GM18951 (cell line): Measurements from ENCODE around the gene KIF1A.

Experiments used
- POLR2A ChIP-seq: IDR thresholded peaks from 4 replicates; pipeline ENCODE4 v1.6.1; 2011; ENCODE audit warnings: mild to moderate bottlenecking; ENCODE audit not compliant: insufficient read length, insufficient read depth; ENCODE audit errors: extremely low read depth
- in situ Hi-C: fragments of 300-500 bp; cut with MboI; formaldehyde crosslinking; loops from one replicate; pipeline ENCODE4 v1.12.0; 2022; ENCODE audit warnings: low sequenced_read_pairs, mixed read lengths, inconsistent platforms; ENCODE audit not compliant: unreplicated experiment

Gene KIF1A

DNA sequence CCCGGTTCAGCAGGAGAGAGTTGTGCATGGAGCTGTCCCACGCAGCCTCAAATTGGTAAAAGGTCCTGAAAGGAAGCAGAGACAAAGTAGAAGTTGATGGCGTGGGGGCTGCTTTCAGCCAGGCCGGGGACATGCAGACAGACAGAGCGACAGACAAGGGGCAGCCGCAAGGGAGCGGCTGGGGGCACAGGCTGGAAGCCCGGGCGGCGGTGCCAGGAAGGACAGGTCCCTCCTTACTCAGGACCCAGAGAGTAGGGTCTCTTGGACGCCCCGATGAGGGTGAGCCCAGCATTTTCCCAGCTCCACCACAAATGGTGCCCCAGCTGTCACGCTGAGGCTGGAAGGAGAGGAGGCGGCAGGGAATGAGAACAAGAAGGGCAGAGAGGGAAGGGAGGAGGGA lies 93.1 kb downstream of the KIF1A start:
- in situ Hi-C loops = no loop called here
- no peak for TF ChIP-seq POLR2A

GRCh38 chr2:240725671-240726070 lies 94.3 kb downstream of the KIF1A start:
- in situ Hi-C loops = no loop called here
- no peak for TF ChIP-seq POLR2A

- in situ Hi-C loops = no loop called here
- TF ChIP-seq POLR2A = no peak
These were observed 94.8 kb downstream of the KIF1A start for GRCh38 chr2:240725266-240725665.

DNA sequence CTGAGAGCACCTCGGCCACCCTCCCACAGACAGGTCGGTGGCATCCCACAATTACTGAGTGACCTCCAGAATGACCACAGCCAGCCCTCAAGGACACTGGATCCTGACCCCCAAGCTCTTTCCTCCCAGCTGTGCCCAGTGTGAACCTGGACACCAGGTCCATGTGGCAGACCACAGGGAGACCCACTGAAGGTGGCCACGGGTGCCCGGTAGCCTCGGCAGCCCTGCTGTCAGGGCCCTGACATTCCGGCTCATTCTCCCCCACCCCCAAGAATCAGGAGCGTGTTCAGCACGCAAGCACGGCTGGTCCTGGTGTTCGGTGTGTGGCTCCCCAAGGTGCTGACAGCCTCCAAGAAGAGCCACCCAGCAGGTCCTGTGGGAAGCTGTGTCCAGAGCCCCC lies 95.6 kb downstream of the KIF1A start:
- no peak for TF ChIP-seq POLR2A
- in situ Hi-C loops = no loop called here

GRCh38 chr2:240723851-240724250 lies 96.2 kb downstream of the KIF1A start:
- in situ Hi-C loops = no loop called here
- TF ChIP-seq POLR2A = no peak

DNA sequence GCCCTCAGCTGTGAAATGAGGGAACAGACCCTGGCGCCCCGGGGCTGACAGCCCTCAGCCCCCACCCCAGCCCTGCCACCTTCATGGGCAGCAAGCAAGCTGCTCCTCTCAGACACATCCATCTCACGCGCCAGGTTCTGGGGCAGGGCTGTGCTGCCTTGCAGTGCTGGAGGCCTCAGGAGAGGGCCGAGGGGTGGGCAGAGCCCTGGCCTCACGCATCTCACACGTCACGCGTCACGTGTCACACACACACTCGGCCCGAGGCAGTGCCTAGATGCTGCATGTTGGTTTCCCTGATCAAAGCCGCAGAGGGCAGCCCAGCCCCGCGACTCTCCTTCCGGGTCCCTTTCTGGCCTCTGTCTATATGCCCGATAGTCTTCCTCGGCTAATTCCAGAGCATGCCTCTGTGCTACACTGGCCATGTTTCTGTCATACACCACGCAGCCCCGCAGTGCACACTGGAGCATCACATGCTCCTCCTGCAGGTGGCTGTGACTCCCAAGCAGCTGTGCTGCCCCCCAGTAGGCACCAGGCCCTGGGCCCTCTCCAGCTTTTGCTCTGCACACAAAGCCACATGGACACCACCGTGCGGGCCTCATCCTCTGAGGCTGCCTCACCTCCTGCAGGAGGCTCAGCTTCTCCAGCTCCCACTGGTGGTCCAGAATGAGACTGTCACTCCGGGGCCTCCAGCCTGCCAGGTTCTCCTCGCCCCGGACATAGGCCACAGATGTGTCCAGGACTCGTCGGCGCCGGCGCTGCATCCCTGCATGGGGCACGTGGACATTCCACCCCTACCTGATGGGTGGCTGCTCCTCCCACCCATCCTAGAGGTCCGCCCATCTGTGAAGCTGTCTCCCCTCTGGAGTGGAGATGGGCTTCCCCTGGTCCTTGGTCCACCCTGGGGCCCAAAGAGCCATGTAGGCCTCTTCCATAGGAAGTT lies 97.0 kb downstream of the KIF1A start:
- in situ Hi-C loops = no loop called here
- TF ChIP-seq POLR2A = no peak

GRCh38 chr2:240722376-240722775 lies 97.6 kb downstream of the KIF1A start:
- no peak for TF ChIP-seq POLR2A
- in situ Hi-C loops = no loop called here

DNA sequence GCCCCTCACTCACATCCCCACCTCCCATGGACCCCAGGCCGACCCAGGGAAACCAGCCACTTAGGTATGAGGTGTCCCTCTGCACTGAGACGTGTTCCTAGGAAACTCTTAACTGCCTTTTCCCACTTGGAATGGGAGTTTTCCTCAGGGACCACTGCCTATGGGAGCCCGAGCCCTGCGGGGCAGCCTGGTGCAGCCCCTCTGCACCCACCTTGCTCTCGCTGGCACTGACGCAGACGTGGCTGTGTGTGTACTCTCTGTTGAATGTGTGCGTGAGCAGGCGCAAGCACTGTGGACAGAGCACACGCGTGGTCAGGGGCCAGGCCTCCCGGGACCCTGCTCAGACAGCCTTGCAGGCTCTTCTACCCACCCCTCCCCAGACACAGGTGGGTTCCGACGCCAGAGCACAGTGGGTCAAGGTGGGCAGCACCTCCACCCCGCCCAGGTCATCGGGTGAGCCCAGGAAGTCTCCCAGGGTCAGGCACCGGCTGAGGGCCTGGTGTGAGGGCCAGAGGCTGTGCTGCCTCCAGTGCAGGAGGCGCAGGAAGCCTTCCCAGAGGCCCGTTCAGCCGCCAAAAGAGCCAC lies 98.3 kb downstream of the KIF1A start:
- TF ChIP-seq POLR2A = no peak
- in situ Hi-C loops = no loop called here

GRCh38 chr2:240720686-240721595 lies 99.1 kb downstream of the KIF1A start:
- in situ Hi-C loops = no loop called here
- no peak for TF ChIP-seq POLR2A

DNA sequence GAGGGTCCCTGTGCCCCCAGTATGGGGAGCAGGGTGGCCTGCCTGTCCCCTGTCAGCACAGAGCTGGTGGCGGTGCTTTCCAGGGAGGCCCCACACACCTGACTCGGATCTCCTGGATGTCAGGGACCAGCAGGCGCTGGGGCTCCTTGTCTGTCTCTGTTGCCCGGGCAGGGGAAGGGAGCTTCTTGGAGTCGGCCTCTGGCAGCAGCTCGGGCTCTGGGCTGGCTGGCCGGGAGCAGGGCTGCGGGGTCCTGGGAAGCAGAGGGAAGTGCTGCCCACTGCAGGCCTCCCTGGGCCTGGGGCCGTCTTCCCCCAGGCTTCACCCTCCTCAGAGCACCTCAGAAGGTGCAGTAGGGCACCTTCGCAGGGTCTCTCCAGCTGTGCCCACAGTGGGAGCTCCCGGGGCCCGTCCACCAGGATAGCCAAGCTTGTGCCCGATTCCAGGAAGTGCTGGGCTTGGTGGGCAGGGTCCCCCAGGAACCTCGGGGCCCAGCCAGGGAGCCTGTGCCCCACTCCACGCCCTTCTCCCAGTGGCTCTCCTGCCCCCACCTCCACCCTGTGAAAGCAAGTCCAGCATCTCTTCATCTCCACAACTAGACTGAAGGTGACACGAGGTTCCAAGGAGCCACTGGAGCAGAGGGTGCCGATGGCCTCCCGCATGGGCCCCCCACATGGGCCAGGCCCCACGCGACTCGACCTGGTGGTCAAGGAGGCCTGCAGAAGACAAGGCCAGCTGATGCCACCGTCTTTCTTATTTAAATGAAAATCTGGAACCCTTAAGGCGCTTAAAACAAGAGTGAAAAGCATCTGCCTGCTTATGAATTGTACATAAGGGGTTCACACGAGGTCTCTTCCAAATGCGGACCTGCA lies 100.1 kb downstream of the KIF1A start:
- in situ Hi-C loops = no loop called here
- no peak for TF ChIP-seq POLR2A

- in situ Hi-C loops = no loop called here
- TF ChIP-seq POLR2A = no peak
These were observed 101.0 kb downstream of the KIF1A start for GRCh38 chr2:240718896-240719490.
